CD4-positive, alpha-beta T cell treated with Interleukin-21 for 1 hour (primary cell): ENCODE measurements around the gene TYK2.

Experiments
- DNase-seq: peaks from one replicate; pipeline ENCODE4 v3.0.0-alpha.2; 2020

TYK2 gene

DNA sequence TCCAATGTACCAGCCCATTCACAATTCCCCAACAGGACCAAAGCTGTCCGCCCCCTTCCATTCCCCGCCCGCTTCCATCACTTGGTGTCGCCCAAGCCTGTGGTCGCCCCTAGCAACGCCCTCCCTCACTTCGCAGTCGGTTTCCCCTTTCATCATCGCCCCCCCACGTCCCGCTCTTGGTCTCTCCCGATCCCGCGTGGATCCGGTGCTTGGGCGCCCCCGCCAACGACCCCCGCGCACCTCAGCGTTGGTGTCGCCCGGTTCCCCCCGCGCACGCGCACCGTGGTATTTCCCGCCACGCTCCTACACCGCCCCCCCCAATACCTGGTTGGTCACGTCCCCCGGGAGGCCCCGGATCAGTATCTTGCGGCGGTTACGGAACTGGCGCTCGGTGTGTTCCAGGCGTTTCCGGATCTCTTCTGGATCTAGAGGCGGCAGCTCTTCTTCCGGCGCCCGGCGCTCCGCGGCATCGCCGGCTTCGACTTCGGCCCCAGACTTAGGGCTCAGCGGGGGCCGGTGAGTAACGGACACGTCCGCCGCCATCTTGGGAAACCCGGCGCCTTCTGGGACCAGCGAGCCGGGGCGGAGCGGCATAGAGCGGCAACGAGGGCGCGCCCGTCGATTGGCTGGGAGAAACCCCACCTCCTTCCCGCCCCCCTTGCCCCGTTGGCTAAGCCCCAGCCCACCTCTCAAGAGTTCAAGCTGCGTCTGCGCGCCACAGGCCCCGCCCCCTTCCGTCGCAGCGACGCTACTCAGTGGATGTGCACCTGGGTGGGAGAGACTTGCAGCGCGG, 47.2 kb downstream of the TYK2 start, which contains the start of gene RAVER1:
TSS of gene RAVER1 (minus strand) at position 565 of the 793 bp plus-strand sequence. CDS start at position 543, 22 bp downstream.
- peak; percentile 98 for DNase-seq

DNA sequence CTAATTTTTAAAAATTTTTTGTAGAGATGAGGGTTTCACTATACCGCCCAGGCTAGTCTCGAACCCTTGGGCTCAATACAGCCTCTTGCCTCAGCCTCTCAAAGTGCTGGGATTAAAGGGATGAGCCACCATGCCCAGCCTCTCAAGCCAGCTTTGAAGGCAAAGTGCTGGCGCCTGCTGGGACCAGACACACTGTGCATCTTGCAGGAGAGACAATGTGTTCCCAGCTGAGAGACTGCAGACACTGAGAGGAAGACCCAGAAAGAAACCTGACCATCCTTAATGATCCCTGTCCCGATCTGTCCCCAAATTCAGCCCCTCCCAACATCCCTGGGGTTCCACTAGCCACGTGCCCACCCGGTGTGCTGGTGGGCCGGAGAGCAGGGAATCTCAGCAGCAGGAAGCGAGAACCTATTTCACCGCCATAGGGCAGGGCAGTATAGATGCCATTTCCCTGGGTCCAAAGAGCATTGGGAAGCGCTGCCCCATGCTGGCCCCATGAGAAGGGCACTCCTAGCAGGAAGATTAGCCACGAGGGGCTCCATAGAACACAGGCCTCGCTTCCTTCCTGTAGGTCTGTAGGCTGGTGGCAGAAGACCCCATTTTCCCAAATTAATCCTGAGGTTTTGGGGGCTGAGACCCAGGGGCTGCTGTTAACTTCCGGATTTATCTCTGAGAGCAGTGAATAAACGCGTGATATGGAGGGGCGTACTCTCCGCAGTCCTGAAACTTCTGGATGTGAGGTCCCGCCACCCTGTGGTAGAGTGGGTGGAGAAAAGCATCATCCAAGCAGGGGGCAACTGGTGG, 48.0 kb downstream of the TYK2 start:
- no peak for DNase-seq

GRCh38 chr19:10329555-10329954, 50.8 kb downstream of the TYK2 start:
- DNase-seq, result no peak

DNA sequence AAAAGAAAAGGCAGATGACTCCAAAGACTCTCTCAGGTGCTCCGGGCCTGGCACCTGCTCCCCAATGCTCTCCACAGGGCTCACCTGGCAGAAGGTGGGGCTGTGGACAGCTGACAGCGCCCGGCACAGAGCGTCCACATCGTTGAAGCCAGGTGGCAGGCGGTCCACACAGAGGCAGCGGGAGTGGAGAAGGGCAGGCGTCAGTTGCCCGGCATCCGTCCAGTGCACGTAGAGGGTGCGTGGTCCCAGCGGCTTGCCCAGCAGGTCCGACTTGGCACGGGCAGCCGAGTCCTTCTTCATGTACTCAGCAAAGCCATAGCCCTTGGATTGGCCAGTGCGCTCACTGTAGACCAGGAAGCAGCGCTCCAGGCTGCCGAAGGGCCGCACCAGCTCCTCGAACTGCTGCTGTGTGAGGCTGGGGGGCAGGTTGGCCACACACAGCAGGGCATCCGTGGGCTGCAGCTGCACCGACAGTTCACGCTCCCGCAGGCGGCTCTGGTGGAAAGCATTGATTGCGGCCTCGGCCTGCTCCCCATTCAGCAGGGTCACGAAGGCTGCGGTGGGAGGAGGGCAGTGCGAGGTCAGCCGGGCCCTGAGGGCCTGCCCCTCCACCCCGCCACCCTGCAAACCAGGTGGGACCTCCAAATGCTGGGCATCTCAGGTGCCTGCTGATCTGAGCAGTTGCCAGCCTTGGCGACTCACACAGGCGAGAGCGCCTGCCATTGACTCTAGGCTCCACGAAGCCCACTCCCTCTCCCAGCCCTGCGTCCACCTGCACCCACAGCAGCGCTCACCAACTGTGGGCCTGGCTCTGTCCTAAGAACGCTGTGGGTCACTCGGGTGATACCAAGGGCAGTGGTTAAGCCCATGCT, 51.6 kb downstream of the TYK2 start:
- no peak for DNase-seq

- DNase-seq, result no peak
These were observed 52.6 kb downstream of the TYK2 start for GRCh38 chr19:10327793-10328192.

- DNase-seq, result no peak
These were observed 54.6 kb downstream of the TYK2 start for GRCh38 chr19:10325732-10326131.

DNA sequence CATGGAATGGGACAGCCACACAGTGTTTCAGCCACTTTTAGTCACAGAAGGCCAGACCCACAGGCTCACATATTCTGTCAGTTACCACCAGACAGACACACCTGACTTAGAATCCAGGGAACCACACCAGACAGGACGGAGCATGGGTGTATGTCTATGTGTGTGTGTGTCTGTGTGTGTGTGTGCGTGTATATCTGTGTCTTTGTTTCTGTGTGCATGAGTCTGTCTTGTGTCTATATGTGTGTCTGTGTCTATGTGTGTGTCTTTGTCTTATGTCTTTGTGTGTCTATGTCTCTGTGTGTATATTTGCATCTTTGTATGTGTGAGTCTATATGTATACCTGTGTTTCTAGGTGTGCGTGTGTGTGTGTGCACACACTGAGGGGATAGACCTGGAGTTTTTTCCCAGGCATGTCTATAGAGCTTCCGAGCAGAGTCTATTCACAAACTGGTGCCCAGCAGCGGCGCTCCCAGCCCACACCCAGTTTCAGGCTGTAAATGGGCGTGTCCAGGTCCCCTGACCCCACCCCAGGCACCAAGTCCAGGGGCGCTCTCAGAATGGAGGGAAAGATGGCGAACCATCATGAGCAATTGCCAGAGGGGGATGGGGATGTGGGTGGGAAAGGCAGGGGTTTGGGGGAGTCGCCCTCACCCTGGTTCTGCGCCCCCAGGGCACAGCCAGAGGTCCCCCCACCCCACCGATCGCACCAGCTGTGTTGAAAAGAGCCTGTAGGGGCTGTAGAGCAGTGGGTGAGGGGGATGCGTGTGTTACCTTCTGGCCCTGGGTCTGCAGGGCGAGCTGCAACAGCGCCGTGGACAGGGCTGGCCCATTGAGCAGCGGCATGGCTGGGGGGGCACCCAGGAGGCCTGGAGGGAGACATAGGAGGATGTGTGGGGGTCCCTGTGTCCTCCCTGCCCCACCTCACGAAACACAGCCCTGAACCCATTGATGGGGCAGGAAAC, 58.2 kb downstream of the TYK2 start:
- no peak for DNase-seq

DNA sequence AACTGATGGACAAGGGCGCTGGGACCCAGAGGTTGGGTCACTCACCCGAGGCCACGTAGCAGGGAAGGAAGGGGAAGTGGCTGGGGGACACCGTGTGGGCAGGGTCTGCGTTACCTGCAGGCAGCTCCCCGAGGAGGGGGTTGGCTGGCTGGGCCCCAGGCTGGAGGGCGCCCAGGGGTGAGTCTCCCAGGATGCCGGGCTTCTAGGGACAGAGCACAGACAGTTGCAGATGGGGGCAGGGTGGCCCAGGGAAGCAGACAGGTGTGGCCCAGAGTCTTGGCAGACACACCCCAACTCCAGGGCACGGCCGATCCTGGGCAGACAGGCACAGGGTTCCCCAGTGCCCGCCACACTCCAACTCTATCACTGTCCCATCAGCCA, 59.0 kb downstream of the TYK2 start:
- DNase-seq, result no peak

DNA sequence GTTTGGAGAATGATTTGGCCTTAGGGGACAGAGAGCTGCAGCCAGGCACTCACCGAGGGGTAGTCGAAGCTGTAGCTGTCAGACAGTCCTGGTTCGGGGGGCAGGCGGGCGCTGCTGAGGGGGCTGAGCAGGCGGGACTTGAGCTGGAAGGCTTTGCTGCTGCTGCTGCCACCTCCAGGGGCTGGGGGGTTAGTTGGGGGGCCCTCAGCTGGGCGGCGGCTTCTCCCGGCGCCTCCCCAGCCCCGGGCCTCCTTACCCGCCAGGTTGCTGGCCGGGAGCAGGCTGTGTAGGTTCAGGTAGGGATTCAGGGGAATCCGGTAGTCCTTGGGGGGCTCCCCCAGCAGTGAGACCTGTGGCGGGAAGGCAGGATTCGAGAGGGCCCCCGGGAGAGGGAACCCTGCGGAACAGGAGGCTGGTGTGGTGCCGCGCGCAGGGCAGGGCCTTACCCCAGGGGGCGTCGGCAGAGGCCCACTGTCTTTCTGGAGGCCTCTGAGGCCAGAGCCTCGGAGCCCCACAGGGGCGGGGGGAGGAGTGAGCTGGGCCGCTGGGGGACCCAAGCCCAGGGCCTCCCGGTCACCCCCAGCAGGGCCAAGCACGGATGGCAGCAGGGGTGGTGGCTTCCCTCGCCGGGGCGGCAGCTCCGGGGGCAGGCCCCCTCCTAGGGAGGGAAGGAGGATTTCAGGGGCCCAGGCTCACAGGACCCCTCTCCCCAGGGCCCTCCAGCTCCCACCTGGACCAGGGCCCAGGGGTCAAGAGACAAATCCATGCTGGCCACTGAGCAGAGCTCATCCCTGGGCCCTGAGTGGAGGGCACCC, 59.6 kb downstream of the TYK2 start:
- no peak for DNase-seq

DNA sequence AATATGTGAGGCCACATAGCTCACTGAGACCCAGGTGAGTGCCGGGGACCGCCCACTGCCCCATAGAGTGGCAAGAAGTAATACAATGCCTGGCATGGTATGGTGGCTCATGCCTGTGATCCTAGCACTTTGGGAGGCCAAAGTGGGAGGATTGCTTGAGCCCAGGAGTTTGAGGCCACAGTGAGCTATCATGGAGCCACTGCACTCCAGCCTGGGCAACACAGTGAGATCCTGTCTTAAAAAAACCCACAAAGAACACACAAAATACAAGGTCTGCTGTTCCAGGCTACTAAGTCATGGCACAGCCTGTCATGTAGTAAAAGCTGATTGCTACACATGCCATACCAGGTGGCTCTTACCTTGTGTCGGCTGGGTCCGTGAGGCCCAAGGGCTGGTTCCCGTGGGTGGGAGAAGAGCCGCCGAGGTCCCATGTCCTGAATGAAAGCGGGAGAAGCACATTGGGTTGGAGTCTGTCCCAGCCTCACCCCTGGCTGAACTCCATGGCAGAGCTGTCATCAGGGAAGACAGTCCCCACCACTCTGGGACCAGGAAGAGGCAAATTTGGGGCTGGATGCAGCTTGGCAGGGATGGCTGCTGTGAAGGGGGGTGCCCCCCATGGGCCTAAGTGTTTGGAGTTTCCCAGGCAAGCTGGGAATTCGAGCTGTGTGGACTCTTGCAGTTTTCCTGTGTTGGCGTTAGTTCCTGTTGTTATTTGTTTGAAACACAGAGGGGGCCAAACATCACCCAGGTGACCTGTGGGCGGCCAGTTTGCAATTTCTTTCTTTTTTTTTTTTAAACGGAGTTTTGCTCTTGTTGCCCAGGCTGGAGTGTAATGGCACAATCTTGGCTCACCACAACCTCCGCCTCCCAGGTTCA, 61.3 kb downstream of the TYK2 start:
- DNase-seq, result no peak

- no peak for DNase-seq
These were observed 62.4 kb downstream of the TYK2 start for GRCh38 chr19:10317857-10318462.

- DNase-seq, result no peak
These were observed 63.1 kb downstream of the TYK2 start for GRCh38 chr19:10317045-10317856.

DNA sequence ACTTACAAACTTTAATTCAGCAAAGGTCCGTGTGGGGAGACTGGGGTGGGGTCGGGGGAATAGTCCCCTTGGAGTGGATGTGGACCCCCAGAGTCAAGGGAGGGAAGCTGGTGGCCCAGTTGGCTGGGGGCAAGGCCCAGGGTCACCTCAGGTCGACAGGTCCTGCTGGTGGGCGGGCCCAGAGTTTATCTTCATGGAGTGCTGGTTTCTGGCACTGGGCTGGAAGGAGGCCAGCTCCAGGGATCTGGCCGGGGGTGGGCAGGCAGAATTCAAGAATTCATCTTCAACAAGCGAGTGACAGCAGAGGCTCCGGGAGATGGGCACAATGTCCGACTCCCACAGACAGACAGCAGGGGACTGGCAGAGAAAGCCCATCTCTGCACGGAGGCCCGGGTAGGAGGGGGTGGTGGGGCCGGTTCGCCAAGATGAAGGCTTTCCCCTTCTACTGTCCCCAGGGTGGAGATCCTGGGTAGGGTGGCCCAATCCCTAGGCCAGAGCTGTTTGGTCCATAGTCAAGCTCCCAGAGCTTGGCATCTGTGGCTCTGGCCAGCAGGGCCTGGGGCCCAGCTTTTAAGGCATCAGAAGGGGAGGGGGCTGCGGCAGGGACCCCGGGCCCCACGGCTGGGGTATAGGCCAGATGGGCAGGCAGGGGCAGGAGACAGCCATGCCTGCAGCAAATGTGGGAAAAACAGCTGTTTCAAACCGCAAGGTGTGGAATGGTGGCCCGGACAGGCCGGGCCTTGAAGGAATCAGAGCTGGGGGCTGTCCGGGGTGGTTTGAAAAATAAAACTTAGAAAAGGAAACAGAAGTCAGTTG, 63.9 kb downstream of the TYK2 start:
- no peak for DNase-seq

GRCh38 chr19:10315335-10316214, 64.8 kb downstream of the TYK2 start, which contains the start of gene FDX2:
Gene FDX2 (minus strand): TSS chr19:10316015. CDS start chr19:10315996, 19 bp downstream.
- peak; percentile 92 for DNase-seq

DNA sequence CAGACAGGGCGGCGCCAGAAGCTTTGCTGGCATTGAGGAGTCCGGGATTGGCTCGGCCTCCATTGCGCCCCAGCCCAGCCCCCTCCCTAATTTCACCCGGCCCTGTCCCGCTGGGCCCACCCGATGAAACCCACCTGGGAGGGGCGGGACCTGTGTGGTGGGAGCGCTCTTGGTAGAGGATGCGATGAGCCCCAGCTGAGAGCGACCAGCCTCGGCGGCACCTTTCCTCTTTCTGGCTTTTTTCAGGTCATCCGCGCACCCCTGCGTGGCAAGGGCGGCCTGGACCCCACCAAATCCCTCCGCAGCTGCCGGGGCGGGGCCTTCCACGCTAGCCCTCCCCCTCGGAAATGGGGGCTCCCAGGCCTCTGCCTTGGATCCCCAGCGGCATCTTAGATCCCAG, 70.9 kb downstream of the TYK2 start, which contains the start of gene ZGLP1:
TSS of gene ZGLP1 (minus strand) at position 393 of the 400 bp plus-strand sequence.
- DNase-seq, result no peak

DNA sequence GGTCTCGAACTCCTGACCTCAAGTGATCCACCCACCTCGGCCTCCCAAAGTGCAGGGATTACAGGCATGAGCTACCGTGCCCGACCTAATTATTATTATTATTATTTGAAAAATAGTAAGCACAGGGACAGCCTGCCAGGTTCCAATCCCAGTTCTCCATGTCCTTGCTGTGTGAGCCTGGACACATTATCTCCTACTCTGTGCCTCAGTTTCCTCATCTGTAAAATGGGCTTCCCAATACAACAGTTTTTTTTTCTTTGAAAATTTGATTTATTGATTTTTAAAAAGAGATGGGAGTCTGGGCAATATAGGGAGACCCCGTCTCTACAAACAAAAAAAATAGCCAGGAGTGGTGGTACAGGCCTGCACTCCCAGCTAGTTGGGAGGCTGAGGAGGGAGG, 74.0 kb downstream of the TYK2 start:
- DNase-seq, result no peak
